IPS DF 6.9 (cell line): ENCODE data around the gene RFLNA.

Source experiments
- DNase-seq: peaks from one replicate; pipeline ENCODE4 v3.0.0-alpha.2; 2013; ENCODE audit warnings: low read depth, low spot score
- H3K27ac ChIP-seq: one replicate; pipeline ENCODE4 v1.5.1; 2013; ENCODE audit warnings: low read length, control low read depth
- H3K27me3 ChIP-seq: 2 replicates; pipeline ENCODE4 v1.6.1; 2013; ENCODE audit warnings: mild to moderate bottlenecking, low read length; ENCODE audit not compliant: control insufficient read depth, insufficient read depth
- H3K36me3 ChIP-seq: 2 replicates; pipeline ENCODE4 v1.6.1; 2013; ENCODE audit warnings: low read length; ENCODE audit not compliant: control insufficient read depth, insufficient read depth
- H3K4me1 ChIP-seq: 2 replicates; pipeline ENCODE4 v1.6.1; 2013; ENCODE audit warnings: low read length; ENCODE audit not compliant: control insufficient read depth, insufficient read depth
- H3K4me3 ChIP-seq: 2 replicates; pipeline ENCODE4 v1.5.1; 2013; ENCODE audit warnings: mild to moderate bottlenecking, low read length
- H3K9me3 ChIP-seq: 2 replicates; pipeline ENCODE4 v1.6.1; 2013; ENCODE audit warnings: low read length, inconsistent platforms; ENCODE audit not compliant: control insufficient read depth, insufficient read depth
- WGBS: extraction: QIAGEN DNeasy Blood & Tissue Kit; methylation state at CpG from one replicate; pipeline ENCODE4 v1.1.7; 2013; ENCODE audit warnings: mixed read lengths, missing lambda C conversion rate; ENCODE audit not compliant: insufficient read length, insufficient coverage; 5-methylcytosine and 5-hydroxymethylcytosine counted together

The RFLNA gene

GRCh38 chr12:124302807-124303578 is 8.1 kb downstream of the RFLNA start:
- Histone ChIP-seq H3K4me3 (no peak overlapping the region), H3K27me3 (no peaks in the 10 kb centered on the region), H3K9me3 (no peaks in the 10 kb centered on the region), H3K4me1 (no peaks in the 10 kb centered on the region; the same call in 1 of the 2 replicates), H3K27ac (no peak overlapping the region), H3K36me3 (no peaks in the 10 kb centered on the region; the same call in 1 of the 2 replicates)
- DNase-seq = no peak
- no CpG with 5 or more reads among the region's 27 CpGs for WGBS

GRCh38 chr12:124303579-124304313 is 8.9 kb downstream of the RFLNA start:
- whole genome bisulfite sequencing = no CpG with 5 or more reads among the region's 38 CpGs
- Histone ChIP-seq H3K9me3 (no peaks in the 10 kb centered on the region), H3K27ac (no peak overlapping the region), H3K4me3 (no peak overlapping the region), H3K4me1 (no peaks in the 10 kb centered on the region; the same call in 1 of the 2 replicates), H3K36me3 (no peaks in the 10 kb centered on the region; the same call in 1 of the 2 replicates), H3K27me3 (no peaks in the 10 kb centered on the region)
- DNase-seq = no peak

DNA sequence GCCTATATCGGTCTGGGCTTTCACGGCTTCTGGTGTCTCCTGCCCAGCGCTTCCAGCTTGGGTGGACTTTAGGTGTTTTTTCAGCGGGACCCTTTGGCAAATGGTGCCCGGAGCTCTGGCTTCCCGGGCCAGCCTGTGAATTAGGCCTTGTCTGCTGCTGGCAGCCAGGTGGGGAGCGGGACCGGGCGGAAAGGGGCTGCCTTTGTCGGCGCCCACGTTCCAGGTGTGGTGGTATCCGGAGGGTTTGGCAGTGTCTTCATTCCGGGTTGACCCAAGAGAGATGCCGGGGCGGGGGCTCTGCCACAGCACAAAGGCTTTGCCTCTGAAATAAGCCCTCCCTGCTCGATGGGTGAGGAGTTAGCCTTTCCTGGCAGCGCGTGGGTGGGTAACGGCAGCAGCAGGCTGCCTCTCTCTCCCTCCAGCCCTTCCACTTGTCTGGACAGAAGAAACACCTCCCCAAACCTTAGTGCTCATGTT is 9.5 kb downstream of the RFLNA start:
- Histone ChIP-seq H3K4me3 (no peak overlapping the region), H3K9me3 (no peaks in the 10 kb centered on the region), H3K4me1 (no peaks in the 10 kb centered on the region; the same call in 1 of the 2 replicates), H3K27ac (no peak overlapping the region), H3K27me3 (no peaks in the 10 kb centered on the region), H3K36me3 (no peaks in the 10 kb centered on the region; the same call in 1 of the 2 replicates)
- no CpG with 5 or more reads among the region's 20 CpGs for WGBS
- no peak for DNase-seq

DNA sequence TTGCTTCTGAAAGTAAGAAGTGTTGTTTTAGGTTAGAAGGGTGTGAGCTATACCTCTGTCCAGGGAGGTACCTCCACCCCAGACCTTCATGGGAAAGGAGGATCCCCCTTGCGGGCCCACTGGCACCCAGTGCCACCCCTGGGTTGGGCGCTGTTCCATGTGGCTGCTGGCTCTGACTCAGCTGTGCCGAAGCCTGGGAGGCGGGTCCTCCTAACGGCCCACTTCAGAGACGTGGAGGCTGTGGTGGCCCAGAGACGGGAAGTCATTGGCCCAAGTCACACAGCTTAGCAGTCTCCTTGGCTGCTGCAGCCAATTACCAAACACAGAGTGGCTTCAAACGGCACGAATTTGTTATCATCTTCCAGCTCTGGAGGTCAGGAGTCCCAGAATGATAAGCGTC is 10.2 kb downstream of the RFLNA start:
- no peaks in the 10 kb centered on the region; the same call in 1 of the 2 replicates for H3K36me3 ChIP-seq
- H3K4me3 ChIP-seq = no peak overlapping the region
- H3K27ac ChIP-seq = no peak overlapping the region
- no CpG with 5 or more reads among the region's 10 CpGs for WGBS
- no peaks in the 10 kb centered on the region; the same call in 1 of the 2 replicates for H3K4me1 ChIP-seq
- H3K9me3 ChIP-seq = no peaks in the 10 kb centered on the region
- DNase-seq = no peak
- H3K27me3 ChIP-seq = no peaks in the 10 kb centered on the region

DNA sequence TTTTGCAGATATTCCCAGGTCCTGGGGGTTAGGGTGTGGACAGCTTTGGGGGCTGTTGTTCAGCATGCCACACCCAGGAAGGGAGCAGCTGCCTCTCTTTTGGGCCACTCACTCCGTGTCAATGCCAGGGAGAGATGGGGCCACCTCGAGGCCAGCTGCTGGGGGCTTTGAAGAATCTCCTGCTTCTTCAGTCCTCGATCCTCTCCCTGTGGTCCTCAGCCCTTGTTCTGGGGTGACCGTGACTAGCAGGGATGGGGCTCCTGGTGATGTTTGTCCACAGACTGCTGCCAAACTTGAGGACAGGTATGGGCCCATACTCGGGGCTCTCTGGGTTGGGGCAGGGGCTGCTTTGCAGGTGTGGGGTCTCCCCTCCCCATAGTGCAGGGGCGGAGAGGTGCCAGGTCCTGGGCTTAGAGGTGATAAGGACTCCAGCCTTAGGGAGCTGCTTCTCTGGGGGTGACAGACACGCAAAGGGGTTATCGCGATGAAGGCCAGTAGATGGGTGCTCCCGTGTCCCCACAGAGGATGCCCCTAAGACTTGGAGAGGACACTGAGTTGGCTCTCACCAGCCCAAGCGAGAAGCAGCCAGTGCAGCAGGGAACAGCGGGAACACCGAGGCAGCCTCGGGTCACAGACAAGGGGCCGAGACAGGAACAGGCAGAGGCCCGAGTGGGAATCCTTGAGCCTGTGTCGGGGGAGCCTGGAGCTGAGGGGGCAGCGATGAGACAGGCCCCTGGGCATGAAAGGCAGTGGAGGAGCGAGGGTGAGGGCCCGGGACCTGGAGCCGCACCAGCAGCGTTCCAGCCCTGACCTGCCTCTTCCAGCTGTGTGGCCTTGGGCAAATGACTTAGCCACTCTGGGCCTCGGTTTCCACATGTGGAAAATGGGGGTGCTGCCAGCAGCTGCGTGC is 11.1 kb downstream of the RFLNA start:
- Histone ChIP-seq H3K36me3 (no peaks in the 10 kb centered on the region; the same call in 1 of the 2 replicates), H3K27ac (no peak overlapping the region), H3K4me3 (no peak overlapping the region), H3K4me1 (peaks cover under 1% of the 10 kb centered on the region; the same call in 1 of the 2 replicates), H3K9me3 (no peaks in the 10 kb centered on the region), H3K27me3 (no peaks in the 10 kb centered on the region)
- DNase-seq = no peak
- no CpG with 5 or more reads among the region's 24 CpGs for WGBS

- Histone ChIP-seq H3K4me3 (no peak overlapping the region), H3K36me3 (no peaks in the 10 kb centered on the region; the same call in 1 of the 2 replicates), H3K4me1 (peaks cover 3% of the 10 kb centered on the region; the same call in 1 of the 2 replicates), H3K9me3 (no peaks in the 10 kb centered on the region), H3K27me3 (no peaks in the 10 kb centered on the region), H3K27ac (no peak overlapping the region)
- DNase-seq = no peak
- no CpG with 5 or more reads among the region's 28 CpGs for WGBS
Observed at GRCh38 chr12:124306686-124307555, 12.0 kb downstream of the RFLNA start.

DNA sequence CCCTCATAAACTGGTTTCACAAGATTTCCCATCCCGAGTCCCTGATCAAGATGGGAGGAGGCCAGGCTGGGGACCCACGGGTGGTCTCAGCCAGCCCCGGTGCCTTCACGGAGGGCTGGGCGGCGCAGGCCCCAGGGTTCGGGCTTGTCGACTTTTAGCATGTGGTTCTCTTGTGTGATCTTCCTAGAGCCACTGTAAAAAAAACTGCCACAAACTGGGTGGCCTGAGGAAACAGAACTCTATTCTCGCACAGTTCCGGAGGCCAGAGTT is 12.6 kb downstream of the RFLNA start:
- Histone ChIP-seq H3K36me3 (no peaks in the 10 kb centered on the region; the same call in 1 of the 2 replicates), H3K9me3 (no peaks in the 10 kb centered on the region), H3K4me3 (no peak overlapping the region), H3K27me3 (no peaks in the 10 kb centered on the region), H3K27ac (no peak overlapping the region), H3K4me1 (peaks cover 3% of the 10 kb centered on the region; the same call in 1 of the 2 replicates)
- no peak for DNase-seq
- WGBS = no CpG with 5 or more reads among the region's 10 CpGs

DNA sequence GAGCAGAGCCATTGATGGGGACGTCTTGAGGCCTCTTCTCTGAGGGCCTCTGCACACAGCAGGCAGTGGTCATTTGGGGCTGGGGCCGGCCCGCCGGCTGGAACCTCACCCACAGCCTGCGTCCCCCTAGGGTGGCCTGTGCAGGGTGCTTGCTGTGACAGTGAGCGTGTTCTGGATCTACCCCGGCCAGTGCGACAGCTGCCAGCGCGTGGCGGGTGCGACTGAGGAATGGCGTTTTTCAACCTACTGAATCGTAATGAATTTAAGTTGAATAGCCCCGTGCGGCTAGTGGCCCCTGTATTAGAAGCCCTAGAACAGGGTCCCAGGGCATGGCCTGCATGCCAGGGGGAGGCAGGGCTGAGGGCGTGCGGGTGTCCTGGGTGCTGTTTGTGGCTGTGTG is 13.8 kb downstream of the RFLNA start:
- 0 out of 2 replicates have a peak, but pooled peaks cover 3% of the 10 kb centered on the region for H3K4me1 ChIP-seq
- no CpG with 5 or more reads among the region's 18 CpGs for WGBS
- H3K4me3 ChIP-seq = no peak overlapping the region
- DNase-seq = no peak
- H3K27me3 ChIP-seq = no peaks in the 10 kb centered on the region
- no peaks in the 10 kb centered on the region for H3K9me3 ChIP-seq
- H3K27ac ChIP-seq = no peak overlapping the region
- no peaks in the 10 kb centered on the region for H3K36me3 ChIP-seq

DNA sequence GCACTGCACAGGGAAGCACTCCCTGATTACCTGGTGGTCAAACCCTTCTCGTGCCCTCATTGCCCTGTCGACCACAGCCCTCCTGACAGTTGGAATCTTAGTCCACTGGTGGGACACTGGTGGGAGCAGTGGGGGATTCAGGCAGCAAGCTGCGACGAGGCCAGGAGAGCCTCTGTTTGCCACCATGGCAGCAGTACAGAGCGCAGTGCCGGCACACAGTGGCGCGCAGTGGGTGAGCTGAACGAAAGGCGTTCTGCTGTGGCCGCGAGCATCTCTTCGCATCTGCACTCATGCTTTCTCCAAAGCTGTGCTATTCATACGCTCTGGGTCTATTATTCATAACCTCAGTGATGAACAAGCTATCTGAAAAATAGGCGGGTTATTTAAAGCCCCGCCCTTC is 14.3 kb downstream of the RFLNA start:
- no CpG with 5 or more reads among the region's 16 CpGs for WGBS
- no peaks in the 10 kb centered on the region for H3K9me3 ChIP-seq
- no peak overlapping the region for H3K27ac ChIP-seq
- DNase-seq = no peak
- no peaks in the 10 kb centered on the region for H3K27me3 ChIP-seq
- H3K36me3 ChIP-seq = peaks cover under 1% of the 10 kb centered on the region; the same call in 1 of the 2 replicates
- H3K4me1 ChIP-seq = 0 out of 2 replicates have a peak, but pooled peaks cover 3% of the 10 kb centered on the region
- H3K4me3 ChIP-seq = no peak overlapping the region
